ENCODE data around the gene METTL25B. TPM values are rescaled to one million over a fixed set of nuclear protein-coding genes. Genes with fewer than 3 reads are reported as not detected.
A peak's percentile ranks its signal among the peaks of the same experiment; 100 is the strongest.
"Not testable (repeated sequence)": the region's sequence is repeated elsewhere in the genome, so short reads cannot be mapped to it uniquely, and the experiment has no call there.

Gene METTL25B
- total RNA-seq, 2 experiments from 2014 or later, result 30.0 to 34.0 TPM

DNA sequence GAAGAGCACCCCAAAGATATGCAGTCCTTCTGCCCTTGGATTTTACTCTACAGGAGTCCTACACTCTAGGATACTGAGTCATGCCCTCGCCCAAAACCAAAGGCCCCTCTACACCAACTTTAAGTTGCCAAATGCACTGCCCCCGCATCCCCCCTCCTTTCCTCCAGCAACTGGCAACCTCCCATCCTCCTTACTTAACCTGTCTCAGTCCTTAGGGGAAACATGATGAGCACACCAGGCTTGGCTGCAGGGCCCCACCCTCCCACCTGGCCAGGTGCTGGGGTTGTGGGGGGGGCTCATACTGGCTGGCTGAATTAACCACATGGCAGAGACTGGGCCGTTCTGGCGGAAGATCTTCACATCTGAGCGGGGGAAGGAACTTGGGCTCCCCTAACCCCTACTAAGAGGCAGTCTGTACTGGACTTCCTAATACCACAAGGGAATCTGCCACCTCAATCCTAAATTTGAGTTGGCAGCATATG, 22.0 kb downstream of the METTL25B start:
- Mint-ChIP-seq H3K4me1 (ENCODE audit: low read depth) (peaks cover 55% of the 10 kb centered on the region), H3K27ac (peak overlapping the region; percentile 96), H3K4me3 (peak overlapping the region; percentile 95), H3K36me3 (ENCODE audit: low read depth) (peaks cover 43% of the 10 kb centered on the region), H3K27me3 (ENCODE audit: low read depth) (no peaks in the 10 kb centered on the region), H3K9me3 (ENCODE audit: insufficient read depth) (no peaks in the 10 kb centered on the region)
- ChIA-PET POLR2A (interaction anchor here (0.5 to 4.1 kb wide), 5 partner anchors 8 to 55 kb away, joined by 4 to 61 read pairs (median 26); partner anchors contain the start of genes ISG20L2, METTL25B, MRPL24 and PRCC), CTCF (interaction anchor here (1.0 to 4.5 kb wide), 7 partner anchors 9 to 88 kb away, joined by 3 to 90 read pairs (median 4); partner anchors contain the start of genes ISG20L2, METTL25B, MRPL24 and PRCC)
- ATAC-seq (no peak), DNase-seq (peak; percentile 39)

DNA sequence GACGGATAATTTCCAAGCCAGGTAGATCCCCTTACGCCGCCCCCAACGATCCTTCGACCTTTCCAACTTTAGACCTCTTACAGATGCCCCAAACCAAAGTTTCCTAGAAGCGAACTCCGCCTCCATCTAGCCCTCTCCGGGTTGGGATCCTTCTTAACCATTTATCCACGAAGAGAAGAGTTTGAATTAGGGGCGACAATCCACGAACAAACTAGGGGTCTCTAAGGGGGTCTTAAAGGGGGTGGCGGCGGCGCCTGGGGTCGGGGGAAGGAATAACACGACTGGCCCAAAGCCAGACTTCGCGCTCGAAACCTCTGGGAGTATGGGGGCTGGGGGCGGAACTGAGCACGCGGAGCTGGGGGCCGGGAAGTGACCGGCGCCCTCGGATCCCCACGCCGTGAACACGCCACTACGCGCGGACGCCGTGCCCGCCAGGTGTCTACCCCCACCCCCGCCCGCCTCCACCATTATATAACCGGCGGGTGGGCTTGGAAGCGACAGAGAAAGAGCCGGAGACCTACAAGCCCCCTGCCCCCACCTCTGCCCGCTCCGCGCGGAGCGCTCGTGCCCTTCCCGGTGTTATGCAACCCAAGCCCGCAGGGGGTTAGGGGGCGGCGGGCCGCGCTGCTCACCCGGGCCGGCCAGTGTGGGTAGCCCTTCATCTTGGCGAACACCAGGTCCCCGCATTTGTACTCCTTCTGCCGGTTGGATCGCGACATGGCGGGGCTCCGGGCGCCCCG, 22.6 kb downstream of the METTL25B start:
- POLR2A ChIA-PET, result interaction anchor here (0.5 to 4.1 kb wide), 9 partner anchors 9 to 110 kb away, joined by 3 to 61 read pairs (median 4); partner anchors contain the start of genes ISG20L2, METTL25B, MRPL24 and PRCC
- H3K4me1 Mint-ChIP-seq (ENCODE audit: low read depth), result peaks cover 48% of the 10 kb centered on the region
- peak overlapping the region; percentile 96 for H3K27ac Mint-ChIP-seq
- no peaks in the 10 kb centered on the region for H3K27me3 Mint-ChIP-seq (ENCODE audit: low read depth)
- peak; percentile 19 for ATAC-seq
- no peaks in the 10 kb centered on the region for H3K9me3 Mint-ChIP-seq (ENCODE audit: insufficient read depth)
- peaks cover 36% of the 10 kb centered on the region for H3K36me3 Mint-ChIP-seq (ENCODE audit: low read depth)
- peak overlapping the region; percentile 95 for H3K4me3 Mint-ChIP-seq
- DNase-seq, result peak; percentile 49
- CTCF ChIA-PET, result interaction anchor here (1.0 to 4.5 kb wide), 8 partner anchors 10 to 109 kb away, joined by 3 to 90 read pairs (median 6); partner anchors contain the start of genes ISG20L2, METTL25B, MRPL24 and NTRK1

- POLR2A ChIA-PET, result interaction anchor here (0.8 to 4.1 kb wide), 8 partner anchors 10 to 110 kb away, joined by 3 to 61 read pairs (median 5); partner anchors contain the start of genes ISG20L2, METTL25B, MRPL24 and PRCC
- Mint-ChIP-seq H3K27me3 (ENCODE audit: low read depth) (no peaks in the 10 kb centered on the region), H3K36me3 (ENCODE audit: low read depth) (peaks cover 35% of the 10 kb centered on the region), H3K4me1 (ENCODE audit: low read depth) (peaks cover 43% of the 10 kb centered on the region), H3K9me3 (ENCODE audit: insufficient read depth) (no peaks in the 10 kb centered on the region), H3K4me3 (peak within 1 kb of the TSS; percentile 96), H3K27ac (peak within 1 kb of the TSS; percentile 96)
- ATAC-seq (no peak), DNase-seq (no peak)
- CTCF ChIA-PET, result interaction anchor here (1.5 to 4.5 kb wide), 6 partner anchors 10 to 109 kb away, joined by 3 to 90 read pairs (median 8); partner anchors contain the start of genes ISG20L2, METTL25B, MRPL24 and NTRK1
These were observed 23.1 kb downstream of the METTL25B start, which contains the start of gene HDGF for GRCh38 chr1:156751451-156751756. Gene HDGF, minus strand, starts transcription at chr1:156751675. Its CDS starts 246 bp downstream, at chr1:156751429.

- peak overlapping the region; percentile 96 for H3K27ac Mint-ChIP-seq
- no peaks in the 10 kb centered on the region for H3K27me3 Mint-ChIP-seq (ENCODE audit: low read depth)
- ATAC-seq (peak; percentile 83), DNase-seq (peak; percentile 98)
- no peaks in the 10 kb centered on the region for H3K9me3 Mint-ChIP-seq (ENCODE audit: insufficient read depth)
- peak overlapping the region; percentile 96 for H3K4me3 Mint-ChIP-seq
- ChIA-PET POLR2A (interaction anchor here (0.6 to 4.1 kb wide), 9 partner anchors 9 to 109 kb away, joined by 3 to 61 read pairs (median 4); partner anchors contain the start of genes ISG20L2, METTL25B, MRPL24 and PRCC), CTCF (interaction anchor here (0.7 to 4.5 kb wide), 14 partner anchors 11 to 139 kb away, joined by 3 to 90 read pairs (median 5); partner anchors contain the start of genes ISG20L2, METTL25B, MRPL24 and NTRK1)
- H3K36me3 Mint-ChIP-seq (ENCODE audit: low read depth), result peaks cover 33% of the 10 kb centered on the region
- H3K4me1 Mint-ChIP-seq (ENCODE audit: low read depth), result peaks cover 38% of the 10 kb centered on the region
These were observed 23.6 kb downstream of the METTL25B start for GRCh38 chr1:156751757-156752481.

- Mint-ChIP-seq H3K4me3 (peak overlapping the region; percentile 96), H3K4me1 (ENCODE audit: low read depth) (peaks cover 28% of the 10 kb centered on the region)
- no peak for ATAC-seq
These were observed 24.7 kb downstream of the METTL25B start for GRCh38 chr1:156752843-156753482.

GRCh38 chr1:156754219-156754618, 25.9 kb downstream of the METTL25B start:
- CTCF ChIA-PET, result interaction anchor here (3.9 kb wide), 1 partner anchor 28 kb away, joined by 35 read pairs; no protein-coding TSS in a partner anchor

More at GRCh38 chr1:156752843-156753482, 24.7 kb downstream of the METTL25B start:
- ChIA-PET POLR2A (interaction anchor here (1.6 to 4.1 kb wide), 4 partner anchors 8 to 25 kb away, joined by 4 to 61 read pairs (median 34); partner anchors contain the start of genes ISG20L2, METTL25B, MRPL24 and PRCC), CTCF (interaction anchor here (0.9 to 4.5 kb wide), 10 partner anchors 12 to 138 kb away, joined by 3 to 90 read pairs (median 6); partner anchors contain the start of genes ISG20L2, METTL25B, MRPL24 and NTRK1)
- DNase-seq, result no peak
- Mint-ChIP-seq H3K9me3 (ENCODE audit: insufficient read depth) (no peaks in the 10 kb centered on the region), H3K27me3 (ENCODE audit: low read depth) (no peaks in the 10 kb centered on the region), H3K36me3 (ENCODE audit: low read depth) (peaks cover 28% of the 10 kb centered on the region), H3K27ac (peak overlapping the region; percentile 62)

DNA sequence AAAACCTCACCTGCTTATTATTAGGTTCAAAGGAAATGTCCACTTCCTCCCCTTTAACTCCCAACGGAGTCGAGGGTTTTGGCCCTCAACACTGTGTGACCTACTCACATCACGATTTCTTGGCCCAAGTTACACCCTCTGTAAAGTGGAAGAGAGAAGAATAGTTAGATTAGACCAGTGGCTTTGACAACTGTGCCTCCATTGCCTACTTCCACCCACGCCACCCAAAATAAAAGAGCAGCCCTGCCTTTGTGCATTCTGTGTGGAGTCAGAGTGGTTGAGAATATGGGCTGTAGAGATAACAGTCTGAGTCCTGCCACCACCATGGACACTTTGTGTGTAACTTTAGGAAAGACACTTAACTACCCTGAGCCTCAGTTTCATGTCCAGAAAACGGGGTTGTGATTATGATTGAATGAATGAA, 27.3 kb downstream of the METTL25B start:
- Mint-ChIP-seq H3K36me3 (ENCODE audit: low read depth) (peaks cover 5% of the 10 kb centered on the region), H3K9me3 (ENCODE audit: insufficient read depth) (no peaks in the 10 kb centered on the region), H3K27ac (no peak overlapping the region), H3K4me1 (ENCODE audit: low read depth) (peaks cover 16% of the 10 kb centered on the region), H3K27me3 (ENCODE audit: low read depth) (no peaks in the 10 kb centered on the region), H3K4me3 (no peak overlapping the region)
- ATAC-seq (no peak), DNase-seq (no peak)
- CTCF ChIA-PET, result interaction anchor here (1.0 to 3.9 kb wide), 2 partner anchors 30 to 41 kb away, joined by 3 to 35 read pairs; no protein-coding TSS in a partner anchor
- POLR2A ChIA-PET, result interaction anchor here (0.9 kb wide), 1 partner anchor 27 kb away, joined by 4 read pairs; the partner anchor contains the start of genes ISG20L2 and METTL25B

More at GRCh38 chr1:156754219-156754618, 25.9 kb downstream of the METTL25B start:
- Mint-ChIP-seq H3K36me3 (ENCODE audit: low read depth) (peaks cover 17% of the 10 kb centered on the region), H3K27ac (no peak overlapping the region), H3K27me3 (ENCODE audit: low read depth) (no peaks in the 10 kb centered on the region), H3K4me3 (no peak overlapping the region), H3K4me1 (ENCODE audit: low read depth) (peaks cover 20% of the 10 kb centered on the region), H3K9me3 (ENCODE audit: insufficient read depth) (no peaks in the 10 kb centered on the region)
- DNase-seq (no peak), ATAC-seq (no peak)
- POLR2A ChIA-PET, result no interaction called here

DNA sequence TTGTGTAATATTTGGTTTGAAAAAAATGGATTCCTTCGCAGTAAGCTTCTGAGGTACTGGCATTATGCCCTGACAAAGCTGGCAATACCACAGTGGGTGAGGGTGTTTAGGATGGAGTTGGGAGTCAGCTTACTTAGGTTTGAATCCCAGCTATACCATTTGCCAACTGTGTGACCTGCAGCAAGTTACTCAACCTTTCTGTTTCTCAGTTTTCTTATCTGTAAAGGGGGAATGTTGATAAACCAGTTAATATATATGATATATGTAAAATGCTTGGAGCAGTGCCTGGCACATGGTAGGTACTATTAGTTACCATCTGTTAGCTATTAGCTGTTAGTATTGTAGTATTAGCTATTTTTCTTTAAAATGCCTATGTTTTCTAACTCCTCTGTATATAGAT, 28.1 kb downstream of the METTL25B start:
- ATAC-seq (no peak), DNase-seq (no peak)
- peaks cover 16% of the 10 kb centered on the region for H3K4me1 Mint-ChIP-seq (ENCODE audit: low read depth)
- ChIA-PET POLR2A (interaction anchor here (0.6 to 0.9 kb wide), 4 partner anchors 11 to 101 kb away, joined by 3 to 4 read pairs (median 4); partner anchors contain the start of genes ISG20L2, METTL25B and PRCC), CTCF (interaction anchor here (0.7 to 3.9 kb wide), 4 partner anchors 10 to 104 kb away, joined by 3 to 35 read pairs (median 4); partner anchors contain the start of gene NTRK1)
- H3K4me3 Mint-ChIP-seq, result no peak overlapping the region
- no peaks in the 10 kb centered on the region for H3K9me3 Mint-ChIP-seq (ENCODE audit: insufficient read depth)
- peaks cover 4% of the 10 kb centered on the region for H3K36me3 Mint-ChIP-seq (ENCODE audit: low read depth)
- no peak overlapping the region for H3K27ac Mint-ChIP-seq
- H3K27me3 Mint-ChIP-seq (ENCODE audit: low read depth), result no peaks in the 10 kb centered on the region

DNA sequence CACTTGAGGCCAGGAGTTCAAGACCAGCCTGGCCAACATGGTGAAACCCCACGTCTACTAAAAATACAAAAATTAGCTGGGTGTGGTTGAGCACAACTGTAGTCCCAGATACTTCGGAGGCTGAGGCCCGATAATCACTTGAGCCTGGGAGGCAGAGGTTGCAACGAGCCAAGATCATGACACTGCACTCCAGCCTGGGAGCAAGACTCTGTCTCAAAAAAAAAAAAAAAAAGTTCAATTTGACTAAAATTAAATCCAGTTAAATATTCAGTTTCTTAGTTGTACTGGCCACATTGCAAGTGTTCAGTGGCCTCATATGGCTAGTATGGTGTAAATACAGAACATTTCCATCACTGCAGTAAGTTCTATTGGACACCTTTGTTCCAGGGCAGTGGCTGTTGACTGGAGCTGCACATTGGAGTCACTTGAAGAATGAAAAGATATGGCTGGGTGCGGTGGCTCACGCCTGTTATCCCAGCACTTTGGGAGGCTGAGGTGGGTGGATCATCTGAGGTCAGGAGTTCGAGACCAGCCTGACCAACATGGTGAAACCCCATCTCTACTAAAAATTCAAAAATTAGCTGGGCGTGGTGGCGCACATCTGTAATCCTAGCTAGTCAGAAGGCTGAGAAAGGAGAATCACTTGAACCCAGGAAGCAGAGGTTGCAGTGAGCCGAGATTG, 29.4 kb downstream of the METTL25B start:
- H3K4me3 Mint-ChIP-seq; POLR2A ChIA-PET; H3K27ac Mint-ChIP-seq; H3K27me3 Mint-ChIP-seq (ENCODE audit: low read depth); DNase-seq; H3K9me3 Mint-ChIP-seq (ENCODE audit: insufficient read depth); H3K36me3 Mint-ChIP-seq (ENCODE audit: low read depth); ATAC-seq: not testable (repeated sequence)
- CTCF ChIA-PET, result interaction anchor here (1.3 to 3.9 kb wide), 2 partner anchors 32 to 73 kb away, joined by 3 to 35 read pairs; no protein-coding TSS in a partner anchor
- H3K4me1 Mint-ChIP-seq (ENCODE audit: low read depth), result peaks cover 13% of the 10 kb centered on the region
